Epidermal melanocyte (primary cell): ENCODE data around the gene USP22.

ENCODE experiments used
- DNase-seq: peaks from one replicate; pipeline ENCODE4 v3.0.0; 2011; ENCODE audit warnings: low spot score; ENCODE audit not compliant: insufficient read length

The USP22 gene

DNA sequence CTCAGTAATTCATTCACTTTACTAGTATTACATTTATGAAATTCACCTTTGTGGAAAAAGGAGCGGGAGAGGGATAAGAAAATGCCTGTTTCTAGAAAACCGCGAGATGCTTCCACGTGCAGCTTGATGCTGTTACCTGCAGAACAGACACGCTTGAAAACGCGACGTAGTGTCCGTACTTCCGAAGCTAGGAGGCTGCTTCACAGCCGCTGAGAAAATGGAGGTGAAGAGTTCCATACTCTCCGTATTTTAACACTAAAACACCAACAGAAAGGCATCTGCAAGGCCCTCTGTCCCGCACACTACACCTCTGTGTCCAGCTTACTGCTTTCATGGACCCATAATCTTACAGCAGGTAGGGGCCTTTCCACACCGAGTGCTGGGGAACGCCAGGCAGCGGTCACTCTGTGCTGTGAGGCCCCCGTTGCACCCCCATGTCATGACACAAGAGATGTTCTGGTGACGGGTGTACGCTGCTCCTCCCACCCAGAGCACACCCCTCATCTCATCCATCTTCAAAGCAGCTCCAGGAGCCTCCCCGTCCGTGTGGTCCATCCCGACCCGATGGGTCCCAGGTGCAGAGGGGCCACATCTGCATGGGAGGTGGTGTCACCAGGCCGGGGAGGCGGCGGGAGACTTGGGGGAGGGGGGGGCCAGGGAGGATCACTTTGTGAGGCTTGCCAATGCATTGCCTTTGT, 40.4 kb downstream of the USP22 start:
- DNase-seq = no peak

DNA sequence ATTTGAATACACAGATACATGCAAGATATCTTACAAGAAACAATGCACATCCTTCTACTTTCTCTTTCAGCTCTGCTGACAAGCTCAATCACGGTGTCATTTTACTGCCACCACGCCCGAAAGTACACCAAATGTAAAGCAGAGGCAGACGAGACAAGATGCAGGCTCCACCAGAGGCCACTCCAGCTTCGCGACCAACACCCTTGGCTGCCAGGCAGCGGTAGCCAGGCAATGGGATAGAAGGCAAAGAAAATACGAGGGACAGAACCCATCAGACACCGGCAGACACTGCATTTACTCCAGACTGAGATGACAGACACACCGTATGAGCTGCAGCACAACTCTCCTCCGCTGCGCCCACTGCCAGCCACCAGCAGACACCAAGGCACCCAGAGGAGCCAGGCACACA, 41.0 kb downstream of the USP22 start:
- DNase-seq = no peak

DNA sequence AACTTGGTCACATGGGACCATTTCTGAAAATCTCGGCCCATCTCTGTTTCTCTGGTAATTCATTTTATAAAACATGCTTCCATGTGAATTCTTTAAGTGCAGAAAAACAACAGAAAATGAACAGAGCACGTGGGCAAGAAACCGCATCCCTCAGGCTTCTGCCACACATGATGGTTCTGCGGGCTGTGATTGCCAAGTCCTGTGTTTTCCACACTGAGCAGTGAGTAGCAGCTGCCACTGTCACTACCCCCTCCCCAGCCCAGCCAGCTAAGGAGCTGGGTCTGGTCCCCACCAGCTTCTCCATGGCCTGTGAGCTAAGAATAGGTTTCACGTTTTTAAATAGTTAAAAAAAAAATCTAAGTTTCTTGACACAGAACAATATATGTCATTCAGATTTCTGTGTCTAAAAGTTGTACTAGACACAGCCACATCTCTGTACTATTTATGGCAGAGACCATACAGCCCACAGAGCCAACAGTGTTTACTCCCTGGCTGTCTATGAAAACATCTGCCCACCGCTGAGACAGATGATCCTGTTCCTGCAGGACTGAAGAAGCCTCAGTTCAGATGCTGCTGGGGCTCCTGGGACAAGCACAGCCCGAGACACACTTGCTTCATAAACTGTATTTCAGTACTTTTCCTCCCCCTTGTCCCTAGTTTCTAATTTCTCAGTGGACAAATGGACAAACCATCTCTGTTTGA, 41.5 kb downstream of the USP22 start:
- DNase-seq = peak; percentile 59

DNA sequence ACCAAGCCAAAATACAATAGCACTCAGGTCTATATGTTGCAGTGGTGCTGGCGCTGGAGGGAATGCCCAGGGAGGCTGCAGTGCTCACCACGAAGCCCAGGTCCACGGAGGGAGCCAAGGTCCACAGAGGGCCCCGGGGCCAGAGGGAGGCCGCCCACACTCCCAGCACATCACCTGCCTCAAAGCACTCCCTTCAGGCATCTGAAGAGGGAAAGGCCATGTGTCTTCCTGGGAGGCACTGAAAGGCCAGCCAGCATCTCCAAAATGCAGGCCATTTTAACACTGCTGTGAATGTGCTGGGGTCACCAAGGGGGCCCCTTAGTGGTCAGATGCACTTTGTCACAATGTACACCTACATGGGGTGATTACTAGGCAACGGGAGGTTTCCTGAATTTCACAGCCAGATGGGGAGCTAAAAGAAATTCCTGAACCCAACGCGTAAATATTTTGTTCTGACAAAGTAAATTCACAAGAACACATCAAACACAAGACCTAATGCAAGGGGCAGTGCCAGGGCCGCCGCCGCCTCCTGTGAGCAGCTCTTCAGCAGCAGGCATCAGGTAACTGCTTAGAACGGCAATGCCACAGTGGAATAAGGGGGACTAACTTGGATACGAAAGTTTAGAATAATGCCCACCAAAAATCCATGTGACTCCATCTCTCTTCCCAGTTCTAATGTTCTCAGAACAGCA, 42.8 kb downstream of the USP22 start:
- DNase-seq = no peak

DNA sequence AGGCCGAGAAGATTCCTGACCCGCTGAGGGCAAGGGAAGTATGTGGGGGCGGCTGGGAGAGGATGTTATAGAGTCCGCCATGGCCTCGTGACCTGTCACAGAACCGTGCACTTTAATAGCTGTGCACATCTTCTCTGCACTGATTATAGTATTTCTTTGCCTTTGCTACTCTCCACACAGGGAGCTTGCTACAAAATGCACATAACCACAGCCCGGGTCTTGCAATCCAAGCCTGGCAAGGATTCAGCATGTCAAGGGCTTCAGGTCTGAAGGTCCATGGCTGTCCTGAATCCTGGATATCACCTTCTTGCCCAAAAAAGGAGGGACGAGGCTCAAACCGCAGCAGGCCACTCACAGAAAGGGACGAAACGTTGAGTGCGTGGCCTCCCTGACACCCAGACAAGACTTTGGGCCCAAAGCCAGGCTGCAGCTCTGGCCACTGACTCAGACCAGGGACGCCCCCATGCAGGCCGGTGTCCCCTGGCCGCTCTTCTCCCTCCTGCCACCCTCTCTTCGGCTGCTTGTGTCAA, 43.7 kb downstream of the USP22 start:
- no peak for DNase-seq

DNA sequence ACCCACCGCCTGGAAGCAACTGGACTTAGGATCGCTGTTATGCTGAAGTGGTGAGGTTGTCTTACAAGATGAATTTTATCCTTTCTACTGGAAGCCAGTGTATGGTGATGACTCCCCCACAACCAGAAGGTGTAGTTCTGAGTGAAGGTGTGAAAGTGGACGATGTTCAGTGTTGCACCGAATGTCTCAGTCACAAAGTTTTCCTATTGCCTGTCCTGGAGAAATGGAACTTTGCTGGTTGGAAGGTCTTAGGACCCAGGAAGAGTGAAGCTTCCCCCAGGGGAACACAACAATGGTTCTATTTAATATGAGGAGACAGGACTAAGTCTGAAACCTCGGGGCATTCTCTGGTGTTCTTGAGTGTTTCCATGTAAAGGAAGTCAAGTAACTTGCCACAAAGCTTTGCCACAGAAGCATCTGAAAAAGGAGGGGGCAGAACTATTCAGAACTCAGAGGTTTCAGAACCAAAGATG, 44.2 kb downstream of the USP22 start:
- DNase-seq = peak; percentile 83

DNA sequence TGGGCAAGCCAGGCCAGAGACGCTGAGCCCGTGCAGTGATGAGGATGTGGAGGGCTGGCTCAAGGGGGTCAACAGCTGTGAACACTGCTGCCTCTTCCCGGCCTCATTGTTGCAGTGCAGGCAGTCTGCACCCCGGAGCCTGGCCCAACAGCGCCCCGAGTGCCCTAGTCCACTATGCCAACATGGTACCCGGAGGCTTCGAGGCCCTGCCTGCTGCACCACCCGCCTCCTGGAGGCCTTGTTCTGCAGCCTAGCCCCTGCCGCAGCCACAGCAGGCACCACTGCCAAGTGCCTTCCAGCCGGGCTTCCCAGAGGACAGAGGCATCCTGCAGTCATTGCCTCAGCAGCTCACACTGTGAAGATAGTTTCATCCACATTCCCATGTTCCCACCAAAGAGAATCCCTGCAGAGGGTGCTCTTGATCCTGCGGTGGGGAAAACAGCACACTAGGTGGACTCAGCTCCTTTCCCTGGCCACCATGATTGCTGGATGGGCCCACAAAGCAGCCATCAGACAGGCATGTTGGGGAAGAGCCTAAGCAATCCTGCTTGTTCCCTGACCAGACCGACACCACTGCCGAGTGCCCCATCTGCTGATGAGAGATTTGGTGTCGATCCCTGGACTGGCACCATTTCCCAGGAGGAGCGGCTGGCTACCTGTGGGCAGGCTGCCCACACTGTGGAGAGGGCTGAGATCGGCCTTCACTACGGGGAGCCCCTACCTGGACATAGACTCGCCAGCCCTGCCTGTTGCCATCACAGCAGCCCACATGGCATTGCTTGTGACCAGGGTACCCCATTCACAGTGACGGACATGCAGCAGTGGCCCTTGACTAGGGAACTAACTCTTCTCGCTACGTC, 44.9 kb downstream of the USP22 start:
- no peak for DNase-seq

DNA sequence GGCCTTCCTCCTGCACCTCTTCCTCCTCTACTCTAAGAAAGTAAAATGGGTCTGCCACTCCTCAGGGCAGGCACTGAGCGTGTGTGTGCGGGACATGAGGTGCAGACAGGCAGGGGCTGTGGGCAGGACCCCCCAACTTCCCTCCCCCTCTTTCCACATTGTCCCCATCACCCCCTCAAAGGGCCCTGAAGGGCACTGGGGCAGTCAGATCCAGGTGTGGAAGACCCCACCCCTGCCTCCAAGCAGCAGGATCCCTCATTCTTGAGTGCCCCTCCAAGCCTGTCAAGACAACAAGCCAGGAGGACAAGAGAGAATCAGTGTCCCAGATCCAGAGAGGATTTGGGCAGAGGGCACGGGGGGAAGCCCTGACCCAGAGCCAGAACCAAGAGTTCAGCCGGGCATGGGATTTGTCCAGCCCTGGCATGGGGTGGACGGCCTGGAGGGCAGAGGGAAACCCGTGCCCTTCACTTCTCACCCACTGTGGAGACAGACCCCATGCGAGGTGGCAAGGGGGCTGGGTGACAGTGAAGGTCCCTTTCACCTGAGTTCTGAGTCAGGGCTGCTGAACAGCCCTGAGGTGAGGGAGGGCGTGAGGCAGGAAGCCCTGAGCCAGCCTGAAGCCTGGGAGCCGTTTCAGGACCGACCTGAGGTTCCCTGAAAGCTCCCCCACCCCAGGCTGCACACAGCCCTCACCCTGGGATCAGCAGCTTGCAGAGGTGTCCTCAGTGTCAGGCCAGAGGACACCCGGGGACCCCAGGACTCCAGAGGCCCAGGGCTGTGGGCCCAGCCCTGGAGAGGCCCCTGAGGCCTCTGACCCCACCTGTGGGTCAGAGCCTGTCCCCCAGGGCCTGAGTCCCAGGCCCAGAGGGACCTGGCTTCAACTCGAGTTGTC, 45.8 kb downstream of the USP22 start:
- no peak for DNase-seq

DNA sequence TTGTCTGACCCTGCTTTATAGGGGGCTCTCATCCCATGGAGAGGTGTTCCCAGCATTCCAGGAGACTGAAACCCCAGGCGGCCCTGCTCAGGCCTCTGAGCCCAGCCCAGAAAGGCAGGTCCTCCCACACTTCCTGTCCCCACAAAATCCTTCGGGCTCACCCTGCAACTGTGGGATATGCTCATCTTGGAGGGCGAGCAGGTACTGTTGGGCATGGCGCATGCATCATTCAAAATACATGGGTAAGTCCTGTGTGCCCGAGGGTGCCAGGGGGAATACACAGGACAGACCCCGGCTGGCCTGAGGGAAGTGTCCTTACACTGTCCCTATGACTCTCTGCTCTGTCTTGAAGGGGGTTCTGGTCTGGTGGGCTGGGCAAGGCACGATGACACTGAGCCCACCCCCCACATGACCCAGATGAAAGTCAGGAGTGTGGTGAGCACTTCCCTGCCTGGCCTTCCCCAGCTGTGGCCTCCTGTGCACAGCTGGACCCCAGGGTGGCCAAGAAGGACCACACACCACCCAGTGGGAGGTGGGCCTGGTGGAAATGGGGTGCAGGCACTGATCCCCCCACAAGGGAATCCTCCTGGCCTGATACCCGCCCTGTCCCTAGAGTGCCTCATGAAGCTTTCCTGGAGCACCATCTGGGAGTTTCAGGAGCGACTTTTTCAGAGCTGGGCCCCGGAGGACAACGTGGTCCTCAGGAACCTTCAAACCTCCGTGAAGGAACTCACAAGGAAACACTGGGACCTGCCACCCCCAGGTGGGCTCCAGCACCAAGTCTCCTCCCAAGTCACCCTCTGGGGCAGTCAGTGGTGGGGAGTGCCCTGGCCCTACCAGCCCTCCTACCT, 46.7 kb downstream of the USP22 start:
- DNase-seq = no peak

DNA sequence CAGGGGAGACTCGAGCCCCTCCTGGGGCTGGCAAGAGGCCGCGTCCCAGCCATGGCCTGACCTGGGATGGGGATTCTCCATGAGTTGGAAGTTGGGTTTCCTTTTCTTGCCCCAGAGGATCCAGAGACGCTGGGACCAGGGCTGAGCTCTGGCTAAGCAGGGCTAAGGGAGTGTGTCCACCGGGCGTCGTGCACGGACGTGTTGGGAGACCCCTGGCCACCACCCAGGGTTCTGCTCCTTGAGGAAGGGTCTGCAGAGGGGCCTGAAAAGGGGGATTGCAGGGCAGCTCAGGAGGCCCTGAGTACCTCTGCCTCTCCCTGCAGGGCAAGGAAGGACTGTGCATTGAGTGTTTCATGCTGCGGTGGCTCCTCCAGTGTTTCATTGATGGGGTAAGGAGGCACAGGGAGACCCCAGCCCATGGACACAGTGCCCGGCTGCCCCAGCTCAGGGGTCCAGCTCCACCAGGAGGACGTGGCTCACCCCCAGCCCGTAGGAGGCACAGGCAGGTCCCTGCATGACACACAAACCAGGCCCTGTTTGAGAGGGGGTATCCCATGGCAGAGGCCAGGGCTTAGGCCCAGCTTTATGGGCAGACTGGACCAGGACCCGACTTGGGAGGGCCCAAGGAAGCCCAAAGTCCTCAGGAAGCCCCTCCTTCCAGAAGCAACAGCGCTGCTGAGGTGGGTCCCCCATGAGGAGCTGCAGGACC, 47.5 kb downstream of the USP22 start:
- no peak for DNase-seq

DNA sequence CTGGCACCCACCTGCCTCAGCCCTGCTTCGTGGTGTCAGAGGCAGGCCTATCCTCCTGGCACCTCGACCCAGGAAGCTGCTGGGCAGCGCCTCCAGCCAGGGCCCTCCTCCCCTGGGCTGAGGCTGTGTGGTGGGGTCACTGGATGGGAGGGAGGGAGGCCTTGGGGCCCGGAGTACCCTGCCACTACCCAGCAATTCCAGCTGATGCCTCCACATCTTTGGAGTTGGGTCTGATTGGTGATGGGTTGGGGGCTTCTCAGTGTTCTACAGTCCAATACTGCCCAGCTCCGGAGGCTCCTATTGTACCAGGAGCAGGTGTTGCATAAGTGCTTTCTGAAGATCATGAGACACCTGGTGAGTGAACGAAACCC, 48.0 kb downstream of the USP22 start:
- DNase-seq = no peak

DNA sequence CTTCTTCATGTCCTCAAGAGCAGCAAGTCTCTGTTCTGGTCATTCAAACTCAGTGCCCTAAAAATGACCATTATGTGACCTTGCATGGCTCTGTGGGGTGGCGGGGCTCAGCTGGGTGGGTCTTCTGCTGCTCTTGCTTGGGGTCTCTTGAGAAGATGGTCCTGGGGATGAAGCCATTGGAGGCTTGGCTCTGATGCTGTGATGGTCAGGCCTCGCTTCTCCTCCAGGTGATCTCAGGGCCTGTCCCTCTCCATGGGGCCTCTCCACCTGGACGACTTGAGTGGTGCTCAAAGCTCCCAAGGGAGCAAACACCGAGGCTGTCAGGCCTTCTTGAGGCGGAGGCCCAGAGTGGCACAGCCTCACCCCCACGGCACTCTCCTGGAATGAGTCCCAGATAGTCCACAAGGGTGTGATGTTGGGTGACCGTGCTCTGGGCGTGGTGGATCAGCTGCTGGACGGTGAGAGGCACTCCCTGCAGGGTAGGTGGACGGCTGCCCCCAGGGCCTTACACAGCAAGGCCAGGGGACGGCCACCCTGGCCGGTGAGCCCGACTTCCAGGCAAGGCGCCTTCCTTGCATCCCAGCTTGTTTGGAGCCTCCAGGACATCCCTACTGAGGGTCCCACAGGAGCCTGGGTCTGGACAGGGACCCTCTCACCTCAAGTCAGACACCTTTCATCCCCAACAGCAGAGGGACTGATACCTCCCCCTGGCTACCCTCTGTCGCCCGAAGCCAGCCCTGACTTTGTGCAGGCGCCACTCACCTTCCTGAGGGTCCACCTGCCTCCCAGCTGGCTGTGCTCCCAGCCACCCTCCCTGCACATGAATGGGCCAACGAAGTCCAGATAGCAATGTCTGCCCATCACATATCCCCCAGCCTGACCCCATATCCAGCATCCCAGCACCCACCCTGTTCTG, 48.7 kb downstream of the USP22 start:
- DNase-seq = no peak

DNA sequence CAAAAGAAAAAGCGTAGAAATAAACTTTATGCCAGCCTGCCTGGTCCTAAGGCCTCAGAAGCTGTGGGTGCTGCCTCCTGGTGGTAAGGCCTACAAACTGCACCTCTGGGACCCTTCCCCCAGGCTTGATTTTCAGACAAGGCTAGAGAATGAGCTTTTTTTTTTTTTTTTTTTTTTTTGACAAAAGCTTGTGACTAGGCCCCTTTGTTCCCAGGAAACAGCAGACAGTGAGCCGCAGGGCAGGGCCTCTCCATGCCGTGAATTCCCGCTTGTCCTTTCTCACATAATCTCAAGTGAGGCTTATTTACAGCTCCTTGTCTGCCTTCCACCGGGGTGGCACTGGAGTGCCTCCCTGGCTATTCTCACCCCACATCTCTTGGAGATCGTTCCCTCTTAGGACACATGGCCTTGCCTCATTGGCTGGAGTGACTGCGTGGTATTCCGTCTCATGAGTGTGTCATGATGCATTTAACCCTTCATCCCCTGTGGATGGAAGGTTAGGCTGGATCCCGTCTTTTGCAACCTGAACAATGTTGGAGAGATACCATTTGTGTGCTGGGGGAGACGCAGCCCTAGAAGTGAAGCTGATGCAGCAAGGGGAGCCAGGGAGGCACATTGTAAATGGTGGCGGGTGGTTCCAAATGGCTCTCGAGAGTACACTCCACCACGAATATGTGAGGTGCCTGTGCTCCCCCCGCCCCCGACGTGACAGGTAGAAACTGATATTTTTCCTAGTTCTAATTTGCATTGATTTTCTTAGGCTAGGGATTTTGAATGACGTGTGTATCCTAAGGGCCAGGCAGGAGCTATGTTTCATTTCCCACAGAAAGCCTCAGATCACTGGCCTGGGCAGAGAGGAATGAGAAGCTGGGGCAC, 49.6 kb downstream of the USP22 start:
- DNase-seq = peak; percentile 98

DNA sequence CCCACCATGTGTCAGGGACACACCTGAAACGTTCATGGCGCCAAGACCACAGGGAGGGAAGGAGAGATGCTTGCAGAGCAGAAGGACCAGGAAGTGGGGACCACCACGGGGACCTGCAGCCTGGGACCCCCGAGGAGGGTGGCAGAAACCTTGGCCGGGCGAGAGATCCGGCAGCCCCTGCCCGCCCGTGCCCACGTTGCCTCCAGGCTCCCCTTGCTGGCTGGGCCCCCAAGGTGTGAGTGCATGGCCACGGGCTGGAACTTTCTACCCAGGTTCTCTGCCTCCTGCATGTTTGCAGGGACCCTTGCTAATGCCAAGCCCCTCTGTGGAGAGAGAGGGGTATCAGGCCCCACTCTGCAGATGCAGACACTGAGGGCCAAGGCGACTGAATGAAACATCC, 50.4 kb downstream of the USP22 start:
- DNase-seq = no peak

DNA sequence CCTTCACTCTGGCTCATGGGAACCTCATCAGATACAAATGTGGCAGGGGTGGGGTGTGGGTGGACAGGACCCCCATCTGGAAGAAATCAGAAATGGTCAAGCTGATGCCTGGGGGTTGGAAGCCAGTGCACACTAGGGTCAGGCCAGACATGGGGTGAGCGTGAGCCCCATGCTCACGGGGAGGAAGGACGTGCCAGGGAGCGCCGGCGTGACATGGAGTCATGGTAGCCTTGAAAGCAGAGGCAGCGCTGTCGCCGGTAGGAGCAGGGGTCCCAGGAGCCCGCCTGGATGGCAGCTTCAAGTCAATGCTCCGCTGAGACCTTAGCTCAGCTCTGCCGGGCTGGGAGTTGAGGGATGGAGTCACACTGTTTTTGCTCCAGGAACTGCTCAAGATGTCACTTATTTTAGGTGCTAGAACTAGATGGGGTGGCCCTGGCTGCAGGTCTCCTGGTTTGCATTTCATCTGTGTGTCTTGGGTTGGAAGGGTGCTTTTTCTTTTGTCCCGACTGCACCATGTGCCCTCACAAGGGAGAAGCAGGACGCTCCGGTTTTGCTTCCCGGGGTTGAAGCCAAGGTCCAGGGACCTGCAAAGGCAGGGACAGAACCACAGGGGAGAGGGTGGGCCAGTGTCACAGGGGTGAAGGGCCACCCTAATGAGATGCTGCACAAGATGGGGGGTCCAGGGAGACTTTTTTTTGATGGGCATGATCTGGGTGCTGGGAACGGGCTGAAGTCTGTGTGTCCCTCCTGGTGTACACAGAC, 51.4 kb downstream of the USP22 start:
- DNase-seq = no peak
